Neural cell (in vitro differentiated cells): ENCODE measurements around the gene RIIAD1. TPM values are rescaled to one million over a fixed set of nuclear protein-coding genes. Genes with fewer than 3 reads are reported as not detected.

ENCODE experiments used
- H2AFZ ChIP-seq: fragments of 200-600, 300-800 bp; sonication (generic), shearing (Covaris generic); 2 replicates; pipeline ENCODE4 v1.6.0; 2014; ENCODE audit warnings: low read depth, mild to moderate bottlenecking, antibody characterized with exemption, low read length, moderate library complexity
- H3F3A ChIP-seq: fragments of 200-600 bp; shearing (Covaris generic); 2 replicates; pipeline ENCODE4 v1.6.1; 2016; ENCODE audit warnings: mild to moderate bottlenecking, moderate library complexity, mixed read lengths, antibody characterized with exemption, low read length; ENCODE audit not compliant: insufficient read depth, poor library complexity, severe bottlenecking
- H3K27ac ChIP-seq: fragments of 200-600, 300-800 bp; sonication (generic), shearing (Covaris generic); 2 replicates; pipeline ENCODE4 v1.5.1; 2014; ENCODE audit warnings: mild to moderate bottlenecking, low read length, moderate library complexity
- H3K27me3 ChIP-seq: fragments of 300-800, 200-600 bp; sonication (generic), shearing (Covaris generic); 2 replicates; pipeline ENCODE4 v1.6.0; 2014; ENCODE audit warnings: mild to moderate bottlenecking, low read depth, low read length, moderate library complexity; ENCODE audit not compliant: insufficient read depth
- H3K36me3 ChIP-seq: fragments of 300-800, 200-600 bp; sonication (generic), shearing (Covaris generic); 2 replicates; pipeline ENCODE4 v1.5.1; 2014; ENCODE audit warnings: mild to moderate bottlenecking, antibody characterized with exemption, low read length, moderate library complexity; ENCODE audit not compliant: insufficient read depth
- H3K4me2 ChIP-seq: fragments of 300-800, 200-600 bp; sonication (generic), shearing (Covaris generic); 2 replicates; pipeline ENCODE4 v1.6.0; 2014; ENCODE audit warnings: mild to moderate bottlenecking, low read length
- H3K4me3 ChIP-seq: fragments of 300-800, 200-600 bp; sonication (generic), shearing (Covaris generic); 2 replicates; pipeline ENCODE4 v1.5.1; 2014; ENCODE audit warnings: mild to moderate bottlenecking, low read length, moderate library complexity
- H3K79me2 ChIP-seq: fragments of 200-600 bp; shearing (Covaris generic); replicated peaks from 2 replicates; pipeline ENCODE4 v1.6.0; 2014; ENCODE audit warnings: mild to moderate bottlenecking, low read length, moderate library complexity; ENCODE audit not compliant: insufficient read depth
- H3K9ac ChIP-seq: fragments of 300-800, 200-600 bp; sonication (generic), shearing (Covaris generic); 2 replicates; pipeline ENCODE4 v1.6.1; 2016; ENCODE audit warnings: mild to moderate bottlenecking, low read length, mixed read lengths
- H3K9me2 ChIP-seq: fragments of 200-600 bp; shearing (Covaris generic); 2 replicates; pipeline ENCODE4 v1.6.1; 2016; ENCODE audit warnings: mild to moderate bottlenecking, low read length, mixed read lengths; ENCODE audit not compliant: insufficient read depth
- H3K9me3 ChIP-seq: fragments of 200-600, 300-800 bp; sonication (generic), shearing (Covaris generic); 2 replicates; pipeline ENCODE4 v1.6.1; 2016; ENCODE audit warnings: mild to moderate bottlenecking, mixed run types, low read length, moderate library complexity, mixed read lengths
- H4K20me1 ChIP-seq: fragments of 200-600 bp; shearing (Covaris generic); 2 replicates; pipeline ENCODE4 v1.6.1; 2016; ENCODE audit warnings: mild to moderate bottlenecking, mixed run types; ENCODE audit not compliant: insufficient read depth
- EP300 ChIP-seq: fragments of 450-650 bp; conservative IDR thresholded peaks from 2 replicates; pipeline ENCODE4 v1.6.1; 2014; ENCODE audit warnings: antibody characterized with exemption, mild to moderate bottlenecking, moderate library complexity; ENCODE audit not compliant: poor library complexity, severe bottlenecking
- EZH2 ChIP-seq: fragments of 200-600, 300-800 bp; shearing (Covaris generic), sonication (generic); IDR thresholded peaks from 2 replicates; pipeline ENCODE4 v1.6.1; 2014; ENCODE audit warnings: antibody characterized with exemption, low read length, borderline replicate concordance, mild to moderate bottlenecking; ENCODE audit not compliant: insufficient read depth, poor library complexity, severe bottlenecking
- MXI1 ChIP-seq: fragments of 450-650 bp; conservative IDR thresholded peaks from 2 replicates; pipeline ENCODE4 v1.6.1; 2014; ENCODE audit warnings: antibody characterized with exemption, mild to moderate bottlenecking; ENCODE audit not compliant: poor library complexity, severe bottlenecking
- POLR2AphosphoS5 ChIP-seq: IDR thresholded peaks from 2 replicates; pipeline ENCODE4 v1.6.1; 2012
- RAD21 ChIP-seq: fragments of 450-650 bp; conservative IDR thresholded peaks from 2 replicates; pipeline ENCODE4 v1.6.1; 2014; ENCODE audit warnings: antibody characterized with exemption, mild to moderate bottlenecking, moderate library complexity
- REST ChIP-seq: IDR thresholded peaks from 2 replicates; pipeline ENCODE4 v1.6.1; 2012; ENCODE audit warnings: borderline replicate concordance
- SMC3 ChIP-seq: fragments of 450-650 bp; conservative IDR thresholded peaks from 2 replicates; pipeline ENCODE4 v1.6.1; 2014; ENCODE audit warnings: antibody characterized with exemption, mild to moderate bottlenecking, moderate library complexity; ENCODE audit not compliant: poor library complexity
- TAF1 ChIP-seq: IDR thresholded peaks from 2 replicates; pipeline ENCODE4 v1.6.1; 2012; ENCODE audit warnings: low read depth
- polyA plus RNA-seq: library from polyadenylated mRNA; depleted of rRNA; stranded (reverse); fragments of >200 nt; gene quantifications from 2 replicates; pipeline ENCODE4 v1.2.3, GENCODE V29; 2014
- TF ChIP-seq, protein P1 (sequence below): fragments of 450-650 bp; IDR thresholded peaks from 2 replicates; pipeline ENCODE4 v1.5.1; 2014; ENCODE audit warnings: antibody characterized with exemption, mild to moderate bottlenecking, moderate library complexity; ENCODE audit not compliant: poor library complexity, severe bottlenecking

The RIIAD1 gene
- polyA plus RNA-seq, 1 donor from 2014 or later, result 23.5 TPM

GRCh38 chr1:151718011-151718431 is 3.3 kb upstream of the RIIAD1 start:
- TF ChIP-seq REST (no peak), EP300 (no peak), SMC3 (no peak), EZH2 (no peak), RAD21 (no peak)
- peaks cover 41% of the 10 kb centered on the region for H3K79me2 ChIP-seq
- peak overlapping the region; percentile 87 for H3K4me2 ChIP-seq
- H2AFZ ChIP-seq, result no peak overlapping the region
- peaks cover 5% of the 10 kb centered on the region for H3K36me3 ChIP-seq
- no peaks in the 10 kb centered on the region for H3K27me3 ChIP-seq
- H3K9me3 ChIP-seq, result no peaks in the 10 kb centered on the region
- H3K4me3 ChIP-seq, result peak overlapping the region; percentile 72
- H3K27ac ChIP-seq, result peak overlapping the region; percentile 99
- H3K9ac ChIP-seq, result peak overlapping the region; percentile 94
- no peaks in the 10 kb centered on the region for H3K9me2 ChIP-seq
- no peaks in the 10 kb centered on the region for H4K20me1 ChIP-seq
- H3F3A ChIP-seq, result peaks cover 6% of the 10 kb centered on the region

DNA sequence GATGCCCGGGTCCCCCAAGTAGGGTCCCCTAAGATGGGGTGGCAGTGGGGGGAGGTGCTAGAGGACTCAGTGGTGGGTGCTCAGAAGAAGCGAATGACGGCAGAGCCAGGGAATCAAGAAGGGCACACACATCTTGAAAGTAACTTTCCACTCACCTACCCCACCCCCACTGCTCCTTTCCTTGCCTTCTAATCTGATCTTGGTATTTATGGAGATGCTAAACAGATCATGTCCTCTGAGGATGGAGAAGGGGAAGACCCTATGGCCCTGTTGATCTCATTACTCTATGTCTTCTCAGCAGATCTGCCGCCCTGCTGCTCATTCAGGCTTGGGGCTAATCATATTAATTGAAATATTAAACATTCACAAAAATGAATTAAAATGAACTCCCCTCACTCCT is 2.7 kb upstream of the RIIAD1 start:
- no peak overlapping the region for H2AFZ ChIP-seq
- H3K79me2 ChIP-seq, result peaks cover 34% of the 10 kb centered on the region
- TF ChIP-seq EZH2, result no peak
- peak overlapping the region; percentile 99 for H3K27ac ChIP-seq
- no peaks in the 10 kb centered on the region for H4K20me1 ChIP-seq
- H3K4me2 ChIP-seq, result no peak overlapping the region
- peaks cover 5% of the 10 kb centered on the region for H3K36me3 ChIP-seq
- H3K4me3 ChIP-seq, result no peak overlapping the region
- H3F3A ChIP-seq, result peaks cover 6% of the 10 kb centered on the region
- no peaks in the 10 kb centered on the region for H3K9me2 ChIP-seq
- H3K27me3 ChIP-seq, result no peaks in the 10 kb centered on the region
- no peak overlapping the region for H3K9ac ChIP-seq
- no peaks in the 10 kb centered on the region for H3K9me3 ChIP-seq

- no peak overlapping the region for H2AFZ ChIP-seq
- H4K20me1 ChIP-seq, result no peaks in the 10 kb centered on the region
- H3K9ac ChIP-seq, result no peak overlapping the region
- no peak overlapping the region for H3K4me2 ChIP-seq
- H3K9me2 ChIP-seq, result no peaks in the 10 kb centered on the region
- no peaks in the 10 kb centered on the region for H3K36me3 ChIP-seq
- H3K27me3 ChIP-seq, result no peaks in the 10 kb centered on the region
- no peak for TF ChIP-seq RAD21
- TF ChIP-seq, protein P1, sequence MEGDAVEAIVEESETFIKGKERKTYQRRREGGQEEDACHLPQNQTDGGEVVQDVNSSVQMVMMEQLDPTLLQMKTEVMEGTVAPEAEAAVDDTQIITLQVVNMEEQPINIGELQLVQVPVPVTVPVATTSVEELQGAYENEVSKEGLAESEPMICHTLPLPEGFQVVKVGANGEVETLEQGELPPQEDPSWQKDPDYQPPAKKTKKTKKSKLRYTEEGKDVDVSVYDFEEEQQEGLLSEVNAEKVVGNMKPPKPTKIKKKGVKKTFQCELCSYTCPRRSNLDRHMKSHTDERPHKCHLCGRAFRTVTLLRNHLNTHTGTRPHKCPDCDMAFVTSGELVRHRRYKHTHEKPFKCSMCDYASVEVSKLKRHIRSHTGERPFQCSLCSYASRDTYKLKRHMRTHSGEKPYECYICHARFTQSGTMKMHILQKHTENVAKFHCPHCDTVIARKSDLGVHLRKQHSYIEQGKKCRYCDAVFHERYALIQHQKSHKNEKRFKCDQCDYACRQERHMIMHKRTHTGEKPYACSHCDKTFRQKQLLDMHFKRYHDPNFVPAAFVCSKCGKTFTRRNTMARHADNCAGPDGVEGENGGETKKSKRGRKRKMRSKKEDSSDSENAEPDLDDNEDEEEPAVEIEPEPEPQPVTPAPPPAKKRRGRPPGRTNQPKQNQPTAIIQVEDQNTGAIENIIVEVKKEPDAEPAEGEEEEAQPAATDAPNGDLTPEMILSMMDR, result no peak
- TF ChIP-seq TAF1, result no peak
- TF ChIP-seq MXI1, result no peak
- no peak for TF ChIP-seq REST
- TF ChIP-seq SMC3, result no peak
- no peak for TF ChIP-seq EZH2
- TF ChIP-seq POLR2AphosphoS5, result no peak
- H3F3A ChIP-seq, result no peaks in the 10 kb centered on the region
- no peaks in the 10 kb centered on the region for H3K9me3 ChIP-seq
- peak overlapping the region; percentile 45 for H3K27ac ChIP-seq
- no peak overlapping the region for H3K4me3 ChIP-seq
- H3K79me2 ChIP-seq, result peaks cover 20% of the 10 kb centered on the region
These were observed 1.2 kb upstream of the RIIAD1 start for GRCh38 chr1:151720125-151720524.
